GM23338 (cell line): ENCODE results near the gene FIBP. TPM values are rescaled to one million over a fixed set of nuclear protein-coding genes. Genes with fewer than 3 reads are reported as not detected.

Experiments
- ATAC-seq: fragments of 200-7000 bp; cut with Tn5 transposase; 3 replicates; pipeline ENCODE4 v1.9.1; 2020
- DNase-seq: peaks from one replicate; pipeline ENCODE4 v3.0.0-alpha.2; 2015; ENCODE audit warnings: low spot score
- H2AFZ ChIP-seq: fragments of 200-600 bp; sonication (generic); 2 replicates; pipeline ENCODE4 v1.8.0; 2016; ENCODE audit warnings: antibody characterized with exemption, mild to moderate bottlenecking, moderate library complexity
- H3F3A ChIP-seq: fragments of 200-600 bp; sonication (generic); replicated peaks from 2 replicates; pipeline ENCODE4 v1.8.0; 2017; ENCODE audit warnings: antibody characterized with exemption, mixed run types, low read depth
- H3K27ac ChIP-seq: fragments of 200-600 bp; sonication (generic); 2 replicates; pipeline ENCODE4 v1.6.1; 2016; ENCODE audit warnings: low read depth
- H3K27me3 ChIP-seq: fragments of 200-600 bp; sonication (generic); 2 replicates; pipeline ENCODE4 v1.8.0; 2016; ENCODE audit warnings: mild to moderate bottlenecking, mixed run types, moderate library complexity; ENCODE audit not compliant: insufficient read depth
- H3K36me3 ChIP-seq: fragments of 200-600 bp; sonication (generic); 2 replicates; pipeline ENCODE4 v1.8.0; 2016; ENCODE audit warnings: mild to moderate bottlenecking; ENCODE audit not compliant: insufficient read depth
- H3K4me1 ChIP-seq: fragments of 200-600 bp; sonication (generic); 2 replicates; pipeline ENCODE4 v1.8.0; 2016; ENCODE audit warnings: mild to moderate bottlenecking, moderate library complexity; ENCODE audit not compliant: insufficient read depth
- H3K4me2 ChIP-seq: fragments of 200-600 bp; sonication (generic); 2 replicates; pipeline ENCODE4 v1.7.1; 2017; ENCODE audit warnings: mixed run types
- H3K4me3 ChIP-seq: fragments of 200-600 bp; sonication (generic); 2 replicates; pipeline ENCODE4 v1.6.1; 2016; ENCODE audit warnings: mixed run types
- H3K79me2 ChIP-seq: fragments of 200-600 bp; sonication (generic); replicated peaks from 2 replicates; pipeline ENCODE4 v1.8.0; 2017; ENCODE audit warnings: mild to moderate bottlenecking; ENCODE audit not compliant: insufficient read depth
- H3K9me2 ChIP-seq: fragments of 200-600 bp; sonication (generic); 2 replicates; pipeline ENCODE4 v1.8.0; 2017; ENCODE audit not compliant: insufficient read depth
- H4K20me1 ChIP-seq: fragments of 200-600 bp; sonication (generic); replicated peaks from 2 replicates; pipeline ENCODE4 v1.8.0; 2017; ENCODE audit warnings: mild to moderate bottlenecking; ENCODE audit not compliant: insufficient read depth
- H3K27ac Mint-ChIP-seq: 2 replicates; pipeline ENCODE4 v1.8.0; 2020; ENCODE audit warnings: inconsistent platforms, mild to moderate bottlenecking, moderate library complexity, mixed read lengths
- H3K27me3 Mint-ChIP-seq: 3 replicates; pipeline ENCODE4 v1.8.0; 2022; ENCODE audit warnings: low read depth, mild to moderate bottlenecking, moderate library complexity, mixed read lengths, inconsistent platforms; ENCODE audit not compliant: insufficient read depth, poor library complexity
- H3K36me3 Mint-ChIP-seq: 3 replicates; pipeline ENCODE4 v1.8.0; 2021; ENCODE audit warnings: low read depth, mild to moderate bottlenecking, inconsistent platforms, moderate library complexity, mixed read lengths
- H3K4me1 Mint-ChIP-seq: 3 replicates; pipeline ENCODE4 v1.8.0; 2020; ENCODE audit warnings: mild to moderate bottlenecking, inconsistent platforms, mixed read lengths
- H3K4me3 Mint-ChIP-seq: 3 replicates; pipeline ENCODE4 v1.8.0; 2021; ENCODE audit warnings: moderate library complexity, mild to moderate bottlenecking, inconsistent platforms, mixed read lengths
- H3K9me3 Mint-ChIP-seq: 3 replicates; pipeline ENCODE4 v1.8.0; 2020; ENCODE audit warnings: moderate library complexity, mild to moderate bottlenecking, inconsistent platforms, mixed read lengths
- CREB1 ChIP-seq: fragments of 250-450 bp; sonication (Bioruptor Pico); IDR thresholded peaks from 2 replicates; pipeline ENCODE4 v1.5.0; 2020; ENCODE audit warnings: low read depth, mild to moderate bottlenecking, moderate library complexity
- JUNB ChIP-seq: IDR thresholded peaks from one replicate; pipeline ENCODE4 v1.6.1; 2016; ENCODE audit warnings: antibody characterized with exemption; ENCODE audit not compliant: unreplicated experiment
- POLR2AphosphoS5 ChIP-seq: IDR thresholded peaks from 2 replicates; pipeline ENCODE4 v1.6.1; 2016; ENCODE audit warnings: antibody characterized with exemption, low read depth
- ZNF331 ChIP-seq: fragments of 250-450 bp; sonication (Bioruptor Pico); IDR thresholded peaks from 2 replicates; pipeline ENCODE4 v1.5.0; 2020; ENCODE audit warnings: low read depth, mild to moderate bottlenecking, moderate library complexity
- polyA plus RNA-seq: library from polyadenylated mRNA; unstranded; fragments of >200 nt; fragmentation: Nextera tagmentation; extraction: Ambion mirVana; gene quantifications from 2 replicates; pipeline ENCODE4 v1.2.1, GENCODE V29; 2016
- total RNA-seq: library from RNA; depleted of rRNA; stranded (reverse); fragments of >200 nt; shearing (Covaris generic); gene quantifications from 2 replicates; pipeline ENCODE4 v1.2.3, GENCODE V29; 2014
- TF ChIP-seq, protein P1 (sequence below), 2 experiments: fragments of 200-600 bp in 1 of 2; sonication (generic) in 1 of 2; conservative IDR thresholded peaks; 2 replicates each; pipeline versions ENCODE4 v1.5.1 to v1.6.1; 2016 to 2017; ENCODE audit warnings: antibody characterized with exemption in 2 of 2, low read depth in 2 of 2, mild to moderate bottlenecking in 2 of 2, moderate library complexity in 1 of 2
- TF ChIP-seq, protein P2 (sequence below): IDR thresholded peaks from 2 replicates; pipeline ENCODE4 v1.6.1; 2016; ENCODE audit warnings: antibody characterized with exemption
- TF ChIP-seq, protein P3 (sequence below): IDR thresholded peaks from one replicate; pipeline ENCODE4 v1.6.1; 2018; ENCODE audit warnings: antibody characterized with exemption; ENCODE audit not compliant: unreplicated experiment

Gene FIBP
- total and polyA plus RNA-seq, 2 experiments from 2014 or later = 79.0 to 102 TPM

GRCh38 chr11:65861533-65862183 is 26.6 kb downstream of the FIBP start:
- H3K36me3 Mint-ChIP-seq = peaks cover 42% of the 10 kb centered on the region
- no peak overlapping the region for H3K27ac ChIP-seq

DNA sequence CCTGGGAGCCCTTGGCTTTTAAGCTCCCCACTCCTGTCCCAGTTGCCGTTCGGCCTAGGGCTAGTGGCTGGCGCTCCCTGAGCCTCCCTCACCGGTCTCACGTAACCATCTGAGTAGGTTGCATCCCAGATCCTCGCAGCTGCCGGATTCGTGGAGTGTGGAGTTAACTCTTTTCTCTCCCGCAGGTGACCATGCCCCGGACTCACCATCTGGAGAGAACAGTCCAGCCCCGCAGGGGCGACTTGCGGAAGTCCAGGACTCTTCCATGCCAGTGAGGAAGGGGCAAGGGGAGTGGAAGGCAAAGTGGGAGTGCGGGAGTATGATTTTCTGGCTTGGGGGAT is 27.1 kb downstream of the FIBP start:
- H4K20me1 ChIP-seq = peaks cover 13% of the 10 kb centered on the region
- Mint-ChIP-seq H3K4me3 (peak overlapping the region; percentile 91), H3K4me1 (peaks cover 19% of the 10 kb centered on the region), H3K27me3 (peaks cover 32% of the 10 kb centered on the region), H3K36me3 (peaks cover 47% of the 10 kb centered on the region), H3K9me3 (peaks cover 4% of the 10 kb centered on the region; the same call in 2 of the 3 replicates), H3K27ac (peak overlapping the region; percentile 94)
- DNase-seq (no peak), ATAC-seq (no peak)
- H3K36me3 ChIP-seq = peaks cover 4% of the 10 kb centered on the region; the same call in 1 of the 2 replicates
- peak overlapping the region; percentile 66; the same call in 1 of the 2 replicates for H2AFZ ChIP-seq
- peak overlapping the region; percentile 95 for H3K4me3 ChIP-seq
- peak overlapping the region; percentile 99 for H3K4me2 ChIP-seq
- H3F3A ChIP-seq = peaks cover 32% of the 10 kb centered on the region
- peak overlapping the region; percentile 96; the same call in 1 of the 2 replicates for H3K27ac ChIP-seq
- H3K9me2 ChIP-seq = no peaks in the 10 kb centered on the region
- peaks cover 25% of the 10 kb centered on the region for H3K79me2 ChIP-seq
- peaks cover 11% of the 10 kb centered on the region for H3K4me1 ChIP-seq
- H3K27me3 ChIP-seq = no peaks in the 10 kb centered on the region
- no peak for TF ChIP-seq CREB1 (CRISPR knock-in tag)
- TF ChIP-seq, protein P1, sequence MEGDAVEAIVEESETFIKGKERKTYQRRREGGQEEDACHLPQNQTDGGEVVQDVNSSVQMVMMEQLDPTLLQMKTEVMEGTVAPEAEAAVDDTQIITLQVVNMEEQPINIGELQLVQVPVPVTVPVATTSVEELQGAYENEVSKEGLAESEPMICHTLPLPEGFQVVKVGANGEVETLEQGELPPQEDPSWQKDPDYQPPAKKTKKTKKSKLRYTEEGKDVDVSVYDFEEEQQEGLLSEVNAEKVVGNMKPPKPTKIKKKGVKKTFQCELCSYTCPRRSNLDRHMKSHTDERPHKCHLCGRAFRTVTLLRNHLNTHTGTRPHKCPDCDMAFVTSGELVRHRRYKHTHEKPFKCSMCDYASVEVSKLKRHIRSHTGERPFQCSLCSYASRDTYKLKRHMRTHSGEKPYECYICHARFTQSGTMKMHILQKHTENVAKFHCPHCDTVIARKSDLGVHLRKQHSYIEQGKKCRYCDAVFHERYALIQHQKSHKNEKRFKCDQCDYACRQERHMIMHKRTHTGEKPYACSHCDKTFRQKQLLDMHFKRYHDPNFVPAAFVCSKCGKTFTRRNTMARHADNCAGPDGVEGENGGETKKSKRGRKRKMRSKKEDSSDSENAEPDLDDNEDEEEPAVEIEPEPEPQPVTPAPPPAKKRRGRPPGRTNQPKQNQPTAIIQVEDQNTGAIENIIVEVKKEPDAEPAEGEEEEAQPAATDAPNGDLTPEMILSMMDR (conservative IDR thresholded peaks at IDR 0.05; ENCODE audit: low read depth in 2 of 2) = no peak
- TF ChIP-seq, protein P2, sequence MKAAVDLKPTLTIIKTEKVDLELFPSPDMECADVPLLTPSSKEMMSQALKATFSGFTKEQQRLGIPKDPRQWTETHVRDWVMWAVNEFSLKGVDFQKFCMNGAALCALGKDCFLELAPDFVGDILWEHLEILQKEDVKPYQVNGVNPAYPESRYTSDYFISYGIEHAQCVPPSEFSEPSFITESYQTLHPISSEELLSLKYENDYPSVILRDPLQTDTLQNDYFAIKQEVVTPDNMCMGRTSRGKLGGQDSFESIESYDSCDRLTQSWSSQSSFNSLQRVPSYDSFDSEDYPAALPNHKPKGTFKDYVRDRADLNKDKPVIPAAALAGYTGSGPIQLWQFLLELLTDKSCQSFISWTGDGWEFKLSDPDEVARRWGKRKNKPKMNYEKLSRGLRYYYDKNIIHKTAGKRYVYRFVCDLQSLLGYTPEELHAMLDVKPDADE = no peak
- TF ChIP-seq, protein P3, sequence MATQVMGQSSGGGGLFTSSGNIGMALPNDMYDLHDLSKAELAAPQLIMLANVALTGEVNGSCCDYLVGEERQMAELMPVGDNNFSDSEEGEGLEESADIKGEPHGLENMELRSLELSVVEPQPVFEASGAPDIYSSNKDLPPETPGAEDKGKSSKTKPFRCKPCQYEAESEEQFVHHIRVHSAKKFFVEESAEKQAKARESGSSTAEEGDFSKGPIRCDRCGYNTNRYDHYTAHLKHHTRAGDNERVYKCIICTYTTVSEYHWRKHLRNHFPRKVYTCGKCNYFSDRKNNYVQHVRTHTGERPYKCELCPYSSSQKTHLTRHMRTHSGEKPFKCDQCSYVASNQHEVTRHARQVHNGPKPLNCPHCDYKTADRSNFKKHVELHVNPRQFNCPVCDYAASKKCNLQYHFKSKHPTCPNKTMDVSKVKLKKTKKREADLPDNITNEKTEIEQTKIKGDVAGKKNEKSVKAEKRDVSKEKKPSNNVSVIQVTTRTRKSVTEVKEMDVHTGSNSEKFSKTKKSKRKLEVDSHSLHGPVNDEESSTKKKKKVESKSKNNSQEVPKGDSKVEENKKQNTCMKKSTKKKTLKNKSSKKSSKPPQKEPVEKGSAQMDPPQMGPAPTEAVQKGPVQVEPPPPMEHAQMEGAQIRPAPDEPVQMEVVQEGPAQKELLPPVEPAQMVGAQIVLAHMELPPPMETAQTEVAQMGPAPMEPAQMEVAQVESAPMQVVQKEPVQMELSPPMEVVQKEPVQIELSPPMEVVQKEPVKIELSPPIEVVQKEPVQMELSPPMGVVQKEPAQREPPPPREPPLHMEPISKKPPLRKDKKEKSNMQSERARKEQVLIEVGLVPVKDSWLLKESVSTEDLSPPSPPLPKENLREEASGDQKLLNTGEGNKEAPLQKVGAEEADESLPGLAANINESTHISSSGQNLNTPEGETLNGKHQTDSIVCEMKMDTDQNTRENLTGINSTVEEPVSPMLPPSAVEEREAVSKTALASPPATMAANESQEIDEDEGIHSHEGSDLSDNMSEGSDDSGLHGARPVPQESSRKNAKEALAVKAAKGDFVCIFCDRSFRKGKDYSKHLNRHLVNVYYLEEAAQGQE = no peak

More at GRCh38 chr11:65861533-65862183, 26.6 kb downstream of the FIBP start:
- Histone ChIP-seq H3K36me3 (peaks cover 4% of the 10 kb centered on the region; the same call in 1 of the 2 replicates), H3K9me2 (no peaks in the 10 kb centered on the region), H3K4me3 (peak overlapping the region; percentile 95), H3K4me2 (peak overlapping the region; percentile 99), H3K4me1 (peaks cover 8% of the 10 kb centered on the region; the same call in 1 of the 2 replicates), H2AFZ (no peak overlapping the region), H3K27me3 (no peaks in the 10 kb centered on the region), H4K20me1 (peaks cover 8% of the 10 kb centered on the region), H3F3A (peaks cover 27% of the 10 kb centered on the region), H3K79me2 (peaks cover 20% of the 10 kb centered on the region)
- peak overlapping the region; percentile 94; the same call in 1 of the 2 replicates for H3K27ac Mint-ChIP-seq
- no peak for ATAC-seq
- peak overlapping the region; percentile 91 for H3K4me3 Mint-ChIP-seq
- peaks cover 13% of the 10 kb centered on the region for H3K4me1 Mint-ChIP-seq
- no peak for DNase-seq
- peaks cover 4% of the 10 kb centered on the region; the same call in 2 of the 3 replicates for H3K9me3 Mint-ChIP-seq
- TF ChIP-seq JUNB (no peak), POLR2AphosphoS5 (no peak), ZNF331 (CRISPR knock-in tag) (no peak)
- TF ChIP-seq, protein P3 = no peak
- H3K27me3 Mint-ChIP-seq = peaks cover 26% of the 10 kb centered on the region
